K562 (cell line): ENCODE results near the gene LZTR1. TPM values are rescaled to one million over a fixed set of nuclear protein-coding genes. Genes with fewer than 3 reads are reported as not detected.
A peak's percentile ranks its signal among the peaks of the same experiment; 100 is the strongest.

Experiments used
- CREM ChIP-seq: IDR thresholded peaks from 2 replicates; pipeline ENCODE4 v1.6.1; 2014; ENCODE audit warnings: antibody characterized with exemption, low read depth
- HIVEP1 ChIP-seq: fragments of 250-450 bp; sonication (Bioruptor Pico); IDR thresholded peaks from 2 replicates; pipeline ENCODE4 v1.4.0; 2020; ENCODE audit warnings: mild to moderate bottlenecking
- NFIX ChIP-seq: fragments of 250-450 bp; sonication (Bioruptor Pico); IDR thresholded peaks from 2 replicates; pipeline ENCODE4 v1.4.0; 2020; ENCODE audit warnings: low read depth, mild to moderate bottlenecking, moderate library complexity
- POLR2AphosphoS2 ChIP-seq: IDR thresholded peaks from 2 replicates; pipeline ENCODE4 v1.6.1; 2012; ENCODE audit warnings: low read length, improper control_type of control experiment
- SETDB1 ChIP-seq: IDR thresholded peaks from one replicate; pipeline ENCODE4 v1.6.1; 2012; ENCODE audit warnings: low read length, control low read depth, inconsistent platforms
- U2AF2 ChIP-seq: fragments of 200-400 bp; formaldehyde crosslinking; optimal IDR thresholded peaks from 2 replicates; pipeline ENCODE3; 2017; ENCODE audit warnings: low read depth, mild to moderate bottlenecking, low read length
- ZFPM2 ChIP-seq: fragments of 250-450 bp; sonication (Bioruptor Pico); IDR thresholded peaks from 2 replicates; pipeline ENCODE4 v1.5.1; 2022; ENCODE audit warnings: mild to moderate bottlenecking
- ZNF561 ChIP-seq: fragments of 450-650 bp; formaldehyde crosslinking; conservative IDR thresholded peaks from 2 replicates; pipeline ENCODE4 v1.4.0; 2020; ENCODE audit warnings: mild to moderate bottlenecking, moderate library complexity
- ZNF76 ChIP-seq: fragments of 250-450 bp; sonication (Bioruptor Pico); IDR thresholded peaks from 2 replicates; pipeline ENCODE4 v1.4.0; 2020; ENCODE audit warnings: mild to moderate bottlenecking, moderate library complexity, borderline replicate concordance
- polyA plus RNA-seq, 8 experiments: library from polyadenylated mRNA; depleted of rRNA in 4 of 8; stranded (reverse) in 5 of 8; unstranded in 3 of 8; fragments of >200 nt; fragmentation: Nextera tagmentation in 2 of 8; fragmentation: Illumina TruSeq in 1 of 8; extraction: Ambion mirVana in 2 of 8; extraction: Trizol in 1 of 8; gene quantifications; 2 replicates each; pipeline versions ENCODE4 v1.2.1 to v1.2.3, GENCODE V29; 2011 to 2014; ENCODE audit warnings: inconsistent platforms in 1 of 8, missing spikeins in 1 of 8
- total RNA-seq, 7 experiments: library from RNA; depleted of rRNA in 6 of 7; stranded (reverse); fragments of >200 nt in 6 of 7; fragmentation: Illumina TruSeq in 2 of 7; extraction: Trizol in 2 of 7; gene quantifications; 2 replicates each; pipeline versions ENCODE4 v1.2.1 to v1.2.3, GENCODE V29; 2011 to 2021; ENCODE audit warnings: low replicate concordance in 1 of 7
- TF ChIP-seq, protein P1 (sequence below), 2 experiments: fragments of 450-650 bp; formaldehyde crosslinking in 1 of 2; IDR thresholded peaks; 2 replicates each; pipeline versions ENCODE4 v1.4.0 to v1.6.1; 2014 to 2020; ENCODE audit warnings: mild to moderate bottlenecking in 2 of 2, borderline replicate concordance in 1 of 2, low read depth in 1 of 2
- TF ChIP-seq, protein P2 (sequence below): fragments of 250-450 bp; sonication (Bioruptor Pico); IDR thresholded peaks from 2 replicates; pipeline ENCODE4 v1.9.0; 2021; ENCODE audit warnings: mild to moderate bottlenecking, inconsistent platforms
- TF ChIP-seq, protein P3 (sequence below): fragments of 250-450 bp; sonication (Bioruptor Pico); IDR thresholded peaks from 2 replicates; pipeline ENCODE4 v1.4.0; 2020; ENCODE audit warnings: mild to moderate bottlenecking, moderate library complexity, borderline replicate concordance

The LZTR1 gene
- total and polyA plus RNA-seq, 9 of the 15 experiments (the other 6 are each of a cell fraction or from before 2014, with no cell fraction given): 2.2 to 135 (median 63.0) TPM

- peak; percentile 3 for TF ChIP-seq SETDB1
- TF ChIP-seq POLR2AphosphoS2: peak; percentile 58
- peak; percentile 56; the same call in 1 of the 2 replicates for TF ChIP-seq ZNF561
- TF ChIP-seq U2AF2: no peak
- TF ChIP-seq, protein P1, sequence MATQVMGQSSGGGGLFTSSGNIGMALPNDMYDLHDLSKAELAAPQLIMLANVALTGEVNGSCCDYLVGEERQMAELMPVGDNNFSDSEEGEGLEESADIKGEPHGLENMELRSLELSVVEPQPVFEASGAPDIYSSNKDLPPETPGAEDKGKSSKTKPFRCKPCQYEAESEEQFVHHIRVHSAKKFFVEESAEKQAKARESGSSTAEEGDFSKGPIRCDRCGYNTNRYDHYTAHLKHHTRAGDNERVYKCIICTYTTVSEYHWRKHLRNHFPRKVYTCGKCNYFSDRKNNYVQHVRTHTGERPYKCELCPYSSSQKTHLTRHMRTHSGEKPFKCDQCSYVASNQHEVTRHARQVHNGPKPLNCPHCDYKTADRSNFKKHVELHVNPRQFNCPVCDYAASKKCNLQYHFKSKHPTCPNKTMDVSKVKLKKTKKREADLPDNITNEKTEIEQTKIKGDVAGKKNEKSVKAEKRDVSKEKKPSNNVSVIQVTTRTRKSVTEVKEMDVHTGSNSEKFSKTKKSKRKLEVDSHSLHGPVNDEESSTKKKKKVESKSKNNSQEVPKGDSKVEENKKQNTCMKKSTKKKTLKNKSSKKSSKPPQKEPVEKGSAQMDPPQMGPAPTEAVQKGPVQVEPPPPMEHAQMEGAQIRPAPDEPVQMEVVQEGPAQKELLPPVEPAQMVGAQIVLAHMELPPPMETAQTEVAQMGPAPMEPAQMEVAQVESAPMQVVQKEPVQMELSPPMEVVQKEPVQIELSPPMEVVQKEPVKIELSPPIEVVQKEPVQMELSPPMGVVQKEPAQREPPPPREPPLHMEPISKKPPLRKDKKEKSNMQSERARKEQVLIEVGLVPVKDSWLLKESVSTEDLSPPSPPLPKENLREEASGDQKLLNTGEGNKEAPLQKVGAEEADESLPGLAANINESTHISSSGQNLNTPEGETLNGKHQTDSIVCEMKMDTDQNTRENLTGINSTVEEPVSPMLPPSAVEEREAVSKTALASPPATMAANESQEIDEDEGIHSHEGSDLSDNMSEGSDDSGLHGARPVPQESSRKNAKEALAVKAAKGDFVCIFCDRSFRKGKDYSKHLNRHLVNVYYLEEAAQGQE (IDR thresholded peaks at IDR 0.05; ENCODE audit: borderline replicate concordance): no peak
- TF ChIP-seq, protein P1 (CRISPR knock-in tag; IDR thresholded peaks at IDR 0.05; ENCODE audit: low read depth): 0 out of 2 replicates have a peak, but pooled peaks have one; percentile 11
- no peak for TF ChIP-seq CREM
- TF ChIP-seq ZFPM2 (CRISPR knock-in tag): 0 out of 2 replicates have a peak, but pooled peaks have one; percentile 7
- TF ChIP-seq NFIX (CRISPR knock-in tag): 0 out of 2 replicates have a peak, but pooled peaks have one; percentile 8
- TF ChIP-seq, protein P2, sequence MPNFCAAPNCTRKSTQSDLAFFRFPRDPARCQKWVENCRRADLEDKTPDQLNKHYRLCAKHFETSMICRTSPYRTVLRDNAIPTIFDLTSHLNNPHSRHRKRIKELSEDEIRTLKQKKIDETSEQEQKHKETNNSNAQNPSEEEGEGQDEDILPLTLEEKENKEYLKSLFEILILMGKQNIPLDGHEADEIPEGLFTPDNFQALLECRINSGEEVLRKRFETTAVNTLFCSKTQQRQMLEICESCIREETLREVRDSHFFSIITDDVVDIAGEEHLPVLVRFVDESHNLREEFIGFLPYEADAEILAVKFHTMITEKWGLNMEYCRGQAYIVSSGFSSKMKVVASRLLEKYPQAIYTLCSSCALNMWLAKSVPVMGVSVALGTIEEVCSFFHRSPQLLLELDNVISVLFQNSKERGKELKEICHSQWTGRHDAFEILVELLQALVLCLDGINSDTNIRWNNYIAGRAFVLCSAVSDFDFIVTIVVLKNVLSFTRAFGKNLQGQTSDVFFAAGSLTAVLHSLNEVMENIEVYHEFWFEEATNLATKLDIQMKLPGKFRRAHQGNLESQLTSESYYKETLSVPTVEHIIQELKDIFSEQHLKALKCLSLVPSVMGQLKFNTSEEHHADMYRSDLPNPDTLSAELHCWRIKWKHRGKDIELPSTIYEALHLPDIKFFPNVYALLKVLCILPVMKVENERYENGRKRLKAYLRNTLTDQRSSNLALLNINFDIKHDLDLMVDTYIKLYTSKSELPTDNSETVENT: peak; percentile 90
- TF ChIP-seq, protein P3, sequence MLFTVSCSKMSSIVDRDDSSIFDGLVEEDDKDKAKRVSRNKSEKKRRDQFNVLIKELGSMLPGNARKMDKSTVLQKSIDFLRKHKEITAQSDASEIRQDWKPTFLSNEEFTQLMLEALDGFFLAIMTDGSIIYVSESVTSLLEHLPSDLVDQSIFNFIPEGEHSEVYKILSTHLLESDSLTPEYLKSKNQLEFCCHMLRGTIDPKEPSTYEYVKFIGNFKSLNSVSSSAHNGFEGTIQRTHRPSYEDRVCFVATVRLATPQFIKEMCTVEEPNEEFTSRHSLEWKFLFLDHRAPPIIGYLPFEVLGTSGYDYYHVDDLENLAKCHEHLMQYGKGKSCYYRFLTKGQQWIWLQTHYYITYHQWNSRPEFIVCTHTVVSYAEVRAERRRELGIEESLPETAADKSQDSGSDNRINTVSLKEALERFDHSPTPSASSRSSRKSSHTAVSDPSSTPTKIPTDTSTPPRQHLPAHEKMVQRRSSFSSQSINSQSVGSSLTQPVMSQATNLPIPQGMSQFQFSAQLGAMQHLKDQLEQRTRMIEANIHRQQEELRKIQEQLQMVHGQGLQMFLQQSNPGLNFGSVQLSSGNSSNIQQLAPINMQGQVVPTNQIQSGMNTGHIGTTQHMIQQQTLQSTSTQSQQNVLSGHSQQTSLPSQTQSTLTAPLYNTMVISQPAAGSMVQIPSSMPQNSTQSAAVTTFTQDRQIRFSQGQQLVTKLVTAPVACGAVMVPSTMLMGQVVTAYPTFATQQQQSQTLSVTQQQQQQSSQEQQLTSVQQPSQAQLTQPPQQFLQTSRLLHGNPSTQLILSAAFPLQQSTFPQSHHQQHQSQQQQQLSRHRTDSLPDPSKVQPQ (CRISPR knock-in tag): 0 out of 2 replicates have a peak, but pooled peaks have one; percentile 58
- TF ChIP-seq HIVEP1 (CRISPR knock-in tag): 0 out of 2 replicates have a peak, but pooled peaks have one; percentile 6
- peak; percentile 65; the same call in 1 of the 2 replicates for TF ChIP-seq ZNF76
Observed at GRCh38 chr22:20996598-20997535, 14.8 kb downstream of the LZTR1 start (continued).
